Measurements from ENCODE around the gene COMMD3.

GRCh38 chr10:22346096-22346661, 30.0 kb downstream of the COMMD3 start:
- TF ChIP-seq CTCF (IDR thresholded peaks at IDR 0.05) (no peak), POLR2A (IDR thresholded peaks at IDR 0.05) (no peak)

All from gastroesophageal sphincter (tissue), 3 donors.